Measurements from ENCODE around the gene DGKB. TPM values are rescaled to one million over a fixed set of nuclear protein-coding genes. Genes with fewer than 3 reads are reported as not detected.

DGKB gene
- total RNA-seq, 4 donors from 2014 or later, result 0.07 to 0.95 (median 0.34) TPM

- intact Hi-C loops (cut with DNase I; ENCODE audit: low total_unique reads) (loop anchor here (2.0 kb wide), 1 partner anchor 1410 kb away; no protein-coding TSS in a partner anchor), in situ Hi-C loops (cut with MboI; ENCODE audit: low sequenced_read_pairs in 4 of 4) (loop anchor here in 3 of 4 donors (10.0 to 25.0 kb wide), 2 partner anchors 1403 to 1406 kb away; no protein-coding TSS in a partner anchor)
- Histone ChIP-seq H3K27ac (no peak overlapping the region), H3K36me3 (no peaks in the 10 kb centered on the region), H3K27me3 (no peaks in the 10 kb centered on the region), H3K9me3 (no peaks in the 10 kb centered on the region), H3K4me1 (no peaks in the 10 kb centered on the region), H3K4me3 (no peak overlapping the region)
- no peak for DNase-seq
- TF ChIP-seq POLR2A (IDR thresholded peaks at IDR 0.05), result no peak
- no peak for TF ChIP-seq CTCF (IDR thresholded peaks at IDR 0.05 in 4 of 5, conservative IDR thresholded peaks at IDR 0.05 in 1 of 5)
- no peak for ATAC-seq
Measured at GRCh38 chr7:14690486-14690885, 212.1 kb downstream of the DGKB start.

DNA sequence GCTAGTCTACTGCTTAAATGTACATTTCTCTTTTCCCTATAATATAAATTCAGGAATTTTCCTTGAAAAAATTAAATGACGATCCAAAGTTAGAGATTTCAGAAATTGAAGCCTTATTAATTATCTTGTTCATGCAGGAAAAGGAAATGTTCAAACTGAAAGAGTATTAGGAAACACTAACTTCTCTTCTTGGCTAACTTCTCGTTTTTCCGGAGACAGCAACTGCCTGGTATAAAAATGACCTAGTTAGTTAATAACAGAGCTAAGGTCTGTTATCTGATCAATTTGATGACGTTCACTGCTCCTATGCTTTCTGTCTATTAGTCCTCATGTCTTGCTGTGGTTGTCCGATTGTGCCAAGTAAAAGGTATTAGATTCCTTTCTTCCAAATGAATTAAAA lies 212.5 kb downstream of the DGKB start:
- intact Hi-C loops (cut with DNase I; ENCODE audit: low total_unique reads) (loop anchor here (2.0 kb wide), 1 partner anchor 1409 kb away; no protein-coding TSS in a partner anchor), in situ Hi-C loops (cut with MboI; ENCODE audit: low sequenced_read_pairs in 4 of 4) (loop anchor here in 3 of 4 donors (10.0 to 25.0 kb wide), 2 partner anchors 1403 to 1405 kb away; no protein-coding TSS in a partner anchor)
- no peak for TF ChIP-seq CTCF (IDR thresholded peaks at IDR 0.05 in 4 of 5, conservative IDR thresholded peaks at IDR 0.05 in 1 of 5)
- TF ChIP-seq POLR2A (IDR thresholded peaks at IDR 0.05), result no peak

DNA sequence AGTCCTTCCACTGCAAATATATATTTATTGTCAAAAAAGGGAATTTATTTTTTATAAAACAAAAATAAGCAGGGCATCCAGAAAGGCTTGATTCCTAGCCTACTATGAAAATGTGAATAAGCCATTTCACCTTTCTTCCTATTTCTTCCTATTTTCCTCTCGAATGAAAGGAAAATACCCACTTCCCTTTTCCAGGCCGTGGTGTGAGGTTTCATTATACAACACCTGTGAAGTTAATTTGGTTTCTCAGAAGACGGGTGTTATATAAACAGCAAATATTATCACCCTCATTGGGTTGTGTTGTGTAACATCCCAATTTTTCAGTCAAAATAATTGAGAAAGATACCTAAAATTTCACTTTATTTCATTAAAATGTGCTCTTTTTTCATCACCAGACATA lies 214.3 kb downstream of the DGKB start:
- intact Hi-C loops (cut with DNase I; ENCODE audit: low total_unique reads), result no loop called here
- H3K27me3 ChIP-seq, result no peaks in the 10 kb centered on the region
- H3K9me3 ChIP-seq, result no peaks in the 10 kb centered on the region
- H3K4me1 ChIP-seq, result no peaks in the 10 kb centered on the region
- in situ Hi-C loops (cut with MboI; ENCODE audit: low sequenced_read_pairs in 4 of 4), result loop anchor here in 1 of 4 donors (25.0 kb wide), 1 partner anchor 1401 kb away; no protein-coding TSS in a partner anchor
- H3K27ac ChIP-seq, result no peak overlapping the region
- no peaks in the 10 kb centered on the region for H3K36me3 ChIP-seq
- no peak overlapping the region for H3K4me3 ChIP-seq
- no peak for DNase-seq
- TF ChIP-seq POLR2A (IDR thresholded peaks at IDR 0.05), result no peak
- no peak for TF ChIP-seq CTCF (IDR thresholded peaks at IDR 0.05 in 4 of 5, conservative IDR thresholded peaks at IDR 0.05 in 1 of 5)
- no peak for ATAC-seq

More for the DNA sequence above, 212.5 kb downstream of the DGKB start:
- H3K27me3 ChIP-seq, result no peaks in the 10 kb centered on the region
- DNase-seq (no peak), ATAC-seq (no peak)
- no peaks in the 10 kb centered on the region for H3K9me3 ChIP-seq
- H3K4me3 ChIP-seq, result no peak overlapping the region
- no peak overlapping the region for H3K27ac ChIP-seq
- H3K4me1 ChIP-seq, result no peaks in the 10 kb centered on the region
- no peaks in the 10 kb centered on the region for H3K36me3 ChIP-seq

- no peak overlapping the region for H3K27ac ChIP-seq
- intact Hi-C loops (cut with DNase I; ENCODE audit: low total_unique reads), result no loop called here
- H3K4me1 ChIP-seq, result no peaks in the 10 kb centered on the region
- ATAC-seq (no peak), DNase-seq (no peak)
- no peaks in the 10 kb centered on the region for H3K36me3 ChIP-seq
- no peak overlapping the region for H3K4me3 ChIP-seq
- no peaks in the 10 kb centered on the region for H3K27me3 ChIP-seq
- TF ChIP-seq CTCF (IDR thresholded peaks at IDR 0.05 in 4 of 5, conservative IDR thresholded peaks at IDR 0.05 in 1 of 5) (no peak), POLR2A (IDR thresholded peaks at IDR 0.05) (no peak)
- in situ Hi-C loops (cut with MboI; ENCODE audit: low sequenced_read_pairs in 4 of 4), result loop anchor here in 1 of 4 donors (25.0 kb wide), 1 partner anchor 1400 kb away; no protein-coding TSS in a partner anchor
- no peaks in the 10 kb centered on the region for H3K9me3 ChIP-seq
Measured at GRCh38 chr7:14687777-14688176, 214.8 kb downstream of the DGKB start.

DNA sequence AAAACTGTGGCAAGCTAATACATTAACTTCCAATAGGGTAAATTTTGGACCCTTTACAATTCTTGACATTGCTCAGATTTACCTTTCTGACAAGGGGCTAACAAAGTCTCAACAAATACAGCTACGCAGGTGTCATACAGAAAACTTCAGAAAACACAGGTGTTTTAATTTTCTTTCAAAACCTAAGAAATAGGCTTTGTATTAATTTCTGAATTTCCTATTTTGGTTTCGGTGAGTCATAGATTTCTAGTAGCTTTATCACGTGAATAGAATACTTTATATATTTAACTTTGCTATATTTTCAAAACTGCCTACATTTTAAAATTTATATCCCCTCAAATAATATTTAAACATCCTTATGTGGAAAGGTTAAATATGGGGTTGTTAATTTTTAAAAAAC lies 215.3 kb downstream of the DGKB start:
- Histone ChIP-seq H3K27ac (no peak overlapping the region), H3K27me3 (no peaks in the 10 kb centered on the region), H3K36me3 (no peaks in the 10 kb centered on the region), H3K4me1 (no peaks in the 10 kb centered on the region), H3K9me3 (no peaks in the 10 kb centered on the region), H3K4me3 (no peak overlapping the region)
- intact Hi-C loops (cut with DNase I; ENCODE audit: low total_unique reads), result no loop called here
- no peak for DNase-seq
- no peak for ATAC-seq
- TF ChIP-seq CTCF (IDR thresholded peaks at IDR 0.05 in 4 of 5, conservative IDR thresholded peaks at IDR 0.05 in 1 of 5), result no peak
- TF ChIP-seq POLR2A (IDR thresholded peaks at IDR 0.05), result no peak
- in situ Hi-C loops (cut with MboI; ENCODE audit: low sequenced_read_pairs in 4 of 4), result loop anchor here in 1 of 4 donors (25.0 kb wide), 1 partner anchor 1400 kb away; no protein-coding TSS in a partner anchor
